Keratinocyte (primary cell): ENCODE data around the gene SPATA19. TPM values are rescaled to one million over a fixed set of nuclear protein-coding genes. Genes with fewer than 3 reads are reported as not detected.

Experiments
- DNase-seq: peaks from one replicate; pipeline ENCODE4 v3.0.0-alpha.2; 2011; ENCODE audit warnings: low read depth, missing footprints, low spot score
- FAIRE-seq: peaks from 2 replicates; lab custom pipeline; 2011; peaks lifted over from hg19 to GRCh38; lab: Jason Lieb, UNC
- H2AFZ ChIP-seq: 2 replicates; pipeline ENCODE4 v1.6.0; 2012; ENCODE audit warnings: low read length, control low read depth, inconsistent platforms; ENCODE audit not compliant: control insufficient read depth
- H3K27ac ChIP-seq: 2 replicates; pipeline ENCODE4 v1.5.1; 2011; ENCODE audit warnings: low read length; ENCODE audit not compliant: control insufficient read depth, insufficient read depth
- H3K27me3 ChIP-seq: 3 replicates; pipeline ENCODE4 v1.6.0; 2011; ENCODE audit warnings: low read length; ENCODE audit not compliant: control insufficient read depth, insufficient read depth; ENCODE audit errors: extremely low read depth
- H3K36me3 ChIP-seq, 2 experiments: 2 replicates in 1 of 2; 3 replicates in 1 of 2; pipeline ENCODE4 v1.5.1; 2011; ENCODE audit warnings: low read length in 2 of 2, mild to moderate bottlenecking in 1 of 2; ENCODE audit not compliant: control insufficient read depth in 2 of 2, insufficient read depth in 2 of 2; ENCODE audit errors: extremely low read depth in 1 of 2
- H3K4me1 ChIP-seq: 3 replicates; pipeline ENCODE4 v1.5.1; 2011; ENCODE audit warnings: low read length; ENCODE audit not compliant: control insufficient read depth, insufficient read depth; ENCODE audit errors: extremely low read depth
- H3K4me2 ChIP-seq: 3 replicates; pipeline ENCODE4 v1.6.0; 2011; ENCODE audit warnings: low read depth, low read length; ENCODE audit not compliant: control insufficient read depth, insufficient read depth; ENCODE audit errors: extremely low read depth
- H3K4me3 ChIP-seq, 3 experiments: fragments of 200-600 bp in 1 of 3; sonication (generic) in 1 of 3; 2 replicates in 2 of 3; 3 replicates in 1 of 3; pipeline ENCODE4 v1.5.1; 2011 to 2016; ENCODE audit warnings: low read length in 3 of 3, mild to moderate bottlenecking in 3 of 3, control low read depth in 2 of 3, inconsistent platforms in 1 of 3, low read depth in 1 of 3, mixed read lengths in 1 of 3, mixed run types in 1 of 3, moderate library complexity in 1 of 3; ENCODE audit not compliant: control insufficient read depth in 2 of 3, insufficient read depth in 2 of 3; ENCODE audit errors: extremely low read depth in 1 of 3
- H3K79me2 ChIP-seq: 2 replicates; pipeline ENCODE4 v1.6.0; 2012; ENCODE audit warnings: low read length; ENCODE audit not compliant: control insufficient read depth, insufficient read depth
- H3K9ac ChIP-seq: 3 replicates; pipeline ENCODE4 v1.6.0; 2011; ENCODE audit warnings: low read length; ENCODE audit not compliant: control insufficient read depth, insufficient read depth; ENCODE audit errors: extremely low read depth
- H3K9me1 ChIP-seq: 3 replicates; pipeline ENCODE4 v1.6.0; 2011; ENCODE audit warnings: low read length; ENCODE audit not compliant: control insufficient read depth, insufficient read depth; ENCODE audit errors: extremely low read depth
- H3K9me3 ChIP-seq: 2 replicates; pipeline ENCODE4 v1.5.1; 2012; ENCODE audit warnings: low read depth, low read length; ENCODE audit not compliant: control insufficient read depth
- H4K20me1 ChIP-seq: 3 replicates; pipeline ENCODE4 v1.6.0; 2011; ENCODE audit warnings: low read length; ENCODE audit not compliant: control insufficient read depth, insufficient read depth; ENCODE audit errors: extremely low read depth
- EZH2 ChIP-seq: IDR thresholded peaks from one replicate; pipeline ENCODE4 v1.6.1; 2012; ENCODE audit warnings: inconsistent platforms, mild to moderate bottlenecking, low read length, moderate library complexity
- dilution Hi-C: fragments of 300-500 bp; cut with MboI; formaldehyde crosslinking; loops from one replicate; pipeline ENCODE4 v1.7.0; 2020; ENCODE audit warnings: low sequenced_read_pairs; ENCODE audit not compliant: extremely low pct_ligation_motif_present
- polyA plus RNA-seq, 5 experiments: library from polyadenylated mRNA; depleted of rRNA in 3 of 5; stranded (reverse) in 3 of 5; stranded (forward) in 1 of 5; unstranded in 1 of 5; fragments of >200 nt; gene quantifications; 1 replicate in 1 of 5; 2 replicates in 3 of 5; 3 replicates in 1 of 5; pipeline versions ENCODE4 v1.2.1 to v1.2.3, GENCODE V29; 2011 to 2012; ENCODE audit warnings: missing spikeins in 2 of 5, low read depth in 1 of 5, low replicate concordance in 1 of 5
- TF ChIP-seq, protein P1 (sequence below), 3 experiments: IDR thresholded peaks in 1 of 3; conservative IDR thresholded peaks in 1 of 3; optimal IDR thresholded peaks in 1 of 3; 2 replicates in 2 of 3; 3 replicates in 1 of 3; pipeline versions ENCODE3 to v1.5.1; 2011; ENCODE audit warnings: low read length in 3 of 3, mild to moderate bottlenecking in 3 of 3, moderate library complexity in 2 of 3, control low read depth in 1 of 3, inconsistent platforms in 1 of 3; ENCODE audit not compliant: insufficient read depth in 2 of 3; ENCODE audit errors: extremely low read depth in 1 of 3

The SPATA19 gene
- polyA plus RNA-seq, 1 donor (not counting 4 experiments of a cell fraction or from before 2014, with no cell fraction given) = 0.26 TPM

DNA sequence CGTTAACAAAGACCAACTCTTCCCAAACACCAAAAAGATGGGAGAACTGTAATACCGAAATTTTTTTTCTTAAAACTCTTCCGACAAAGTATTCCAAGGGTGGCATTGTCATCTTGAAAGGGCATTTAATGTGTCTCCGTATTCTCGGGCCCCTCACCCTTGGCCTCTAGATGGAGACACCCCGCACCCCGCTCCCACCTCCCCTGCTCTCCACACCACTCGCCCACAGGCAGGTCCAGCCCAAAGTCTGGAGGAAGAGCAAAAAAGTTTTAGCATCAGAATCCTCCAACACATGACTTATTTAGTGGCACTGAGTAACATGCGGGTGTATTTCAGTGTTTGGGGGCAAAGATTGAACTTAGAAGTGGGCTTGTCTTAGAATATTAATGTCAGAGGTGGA, 20.7 kb downstream of the SPATA19 start:
- Histone ChIP-seq H3K36me3 (no peaks in the 10 kb centered on the region), H3K4me2 (no peak overlapping the region), H3K27me3 (no peaks in the 10 kb centered on the region), H4K20me1 (no peaks in the 10 kb centered on the region), H3K9me3 (no peaks in the 10 kb centered on the region), H3K9me1 (no peaks in the 10 kb centered on the region), H3K4me1 (no peaks in the 10 kb centered on the region), H3K27ac (no peak overlapping the region), H2AFZ (no peak overlapping the region), H3K4me3 (no peak overlapping the region), H3K9ac (no peak overlapping the region), H3K79me2 (no peaks in the 10 kb centered on the region)
- dilution Hi-C loops = no loop called here
- no peak for DNase-seq
- TF ChIP-seq, protein P1, sequence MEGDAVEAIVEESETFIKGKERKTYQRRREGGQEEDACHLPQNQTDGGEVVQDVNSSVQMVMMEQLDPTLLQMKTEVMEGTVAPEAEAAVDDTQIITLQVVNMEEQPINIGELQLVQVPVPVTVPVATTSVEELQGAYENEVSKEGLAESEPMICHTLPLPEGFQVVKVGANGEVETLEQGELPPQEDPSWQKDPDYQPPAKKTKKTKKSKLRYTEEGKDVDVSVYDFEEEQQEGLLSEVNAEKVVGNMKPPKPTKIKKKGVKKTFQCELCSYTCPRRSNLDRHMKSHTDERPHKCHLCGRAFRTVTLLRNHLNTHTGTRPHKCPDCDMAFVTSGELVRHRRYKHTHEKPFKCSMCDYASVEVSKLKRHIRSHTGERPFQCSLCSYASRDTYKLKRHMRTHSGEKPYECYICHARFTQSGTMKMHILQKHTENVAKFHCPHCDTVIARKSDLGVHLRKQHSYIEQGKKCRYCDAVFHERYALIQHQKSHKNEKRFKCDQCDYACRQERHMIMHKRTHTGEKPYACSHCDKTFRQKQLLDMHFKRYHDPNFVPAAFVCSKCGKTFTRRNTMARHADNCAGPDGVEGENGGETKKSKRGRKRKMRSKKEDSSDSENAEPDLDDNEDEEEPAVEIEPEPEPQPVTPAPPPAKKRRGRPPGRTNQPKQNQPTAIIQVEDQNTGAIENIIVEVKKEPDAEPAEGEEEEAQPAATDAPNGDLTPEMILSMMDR (optimal IDR thresholded peaks at IDR 0.05 in 1 of 3, IDR thresholded peaks at IDR 0.05 in 1 of 3, conservative IDR thresholded peaks at IDR 0.05 in 1 of 3; ENCODE audit: extremely low read depth in 1 of 3, insufficient read depth in 2 of 3, low read length in 3 of 3) = no peak
- TF ChIP-seq EZH2 = no peak
- no peak for FAIRE-seq

DNA sequence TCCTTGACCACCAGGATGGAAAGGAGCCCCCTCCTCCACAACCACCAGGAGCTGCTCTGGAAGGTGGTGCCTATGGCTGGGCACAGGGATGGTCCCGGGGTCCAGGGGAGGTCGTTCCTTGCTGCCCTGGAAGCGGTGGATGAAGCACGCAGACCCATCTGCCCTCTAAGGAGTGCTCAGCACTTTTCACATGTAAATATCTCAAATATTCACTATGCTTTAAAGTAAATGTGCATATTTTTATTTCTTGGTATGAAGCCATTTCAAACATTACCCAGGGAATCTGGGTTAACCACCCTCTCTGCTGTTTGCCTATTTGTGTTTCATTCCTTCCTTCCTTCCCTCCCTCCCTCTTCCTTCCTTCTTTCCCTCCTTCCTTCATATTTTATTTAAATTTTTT, 21.7 kb downstream of the SPATA19 start:
- H3K9ac ChIP-seq = no peak overlapping the region
- dilution Hi-C loops = no loop called here
- no peaks in the 10 kb centered on the region for H3K9me3 ChIP-seq
- no peak overlapping the region for H3K4me3 ChIP-seq
- no peaks in the 10 kb centered on the region for H3K4me1 ChIP-seq
- FAIRE-seq (no peak), DNase-seq (no peak)
- TF ChIP-seq EZH2 = no peak
- TF ChIP-seq, protein P1 (optimal IDR thresholded peaks at IDR 0.05 in 1 of 3, IDR thresholded peaks at IDR 0.05 in 1 of 3, conservative IDR thresholded peaks at IDR 0.05 in 1 of 3; ENCODE audit: extremely low read depth in 1 of 3, insufficient read depth in 2 of 3, low read length in 3 of 3) = no peak
- no peaks in the 10 kb centered on the region for H3K79me2 ChIP-seq
- no peaks in the 10 kb centered on the region for H3K36me3 ChIP-seq
- H3K27me3 ChIP-seq = no peaks in the 10 kb centered on the region
- H2AFZ ChIP-seq = no peak overlapping the region
- H4K20me1 ChIP-seq = no peaks in the 10 kb centered on the region
- no peak overlapping the region for H3K4me2 ChIP-seq
- H3K9me1 ChIP-seq = no peaks in the 10 kb centered on the region
- no peak overlapping the region for H3K27ac ChIP-seq
